SU-DHL-6 (cell line): ENCODE results near the gene TP73.

Experiments
- H2AFZ ChIP-seq: fragments of 200-600 bp; sonication (generic); 2 replicates; pipeline ENCODE4 v1.6.1; 2014; ENCODE audit warnings: low read depth, mild to moderate bottlenecking, moderate library complexity, mixed read lengths, antibody characterized with exemption, low read length; ENCODE audit not compliant: severe bottlenecking
- H3F3A ChIP-seq: fragments of 200-600 bp; shearing (Covaris generic); 2 replicates; pipeline ENCODE4 v1.6.0; 2016; ENCODE audit warnings: antibody characterized with exemption, mild to moderate bottlenecking; ENCODE audit not compliant: insufficient read depth
- H3K27ac ChIP-seq: fragments of 200-600 bp; sonication (generic); 2 replicates; pipeline ENCODE4 v1.5.1; 2016; ENCODE audit warnings: low read depth, mild to moderate bottlenecking, low read length, moderate library complexity, mixed read lengths
- H3K27me3 ChIP-seq: fragments of 200-600 bp; sonication (generic), shearing (Covaris generic); 2 replicates; pipeline ENCODE4 v1.6.0; 2014; ENCODE audit warnings: mild to moderate bottlenecking, low read length
- H3K36me3 ChIP-seq: fragments of 200-600 bp; sonication (generic); 2 replicates; pipeline ENCODE4 v1.6.1; 2014; ENCODE audit warnings: mild to moderate bottlenecking, low read length, mixed read lengths
- H3K4me2 ChIP-seq: fragments of 300-600, 200-600 bp; shearing (Covaris generic), sonication (generic); 2 replicates; pipeline ENCODE4 v1.6.0; 2014; ENCODE audit warnings: low read length, low read depth, mild to moderate bottlenecking; ENCODE audit not compliant: poor library complexity, severe bottlenecking
- H3K4me3 ChIP-seq: fragments of 200-600 bp; sonication (generic); 2 replicates; pipeline ENCODE4 v1.5.1; 2014; ENCODE audit warnings: antibody characterized with exemption, low read length, mild to moderate bottlenecking, mixed read lengths; ENCODE audit not compliant: insufficient read depth, poor library complexity, severe bottlenecking
- H3K79me2 ChIP-seq: fragments of 200-600 bp; sonication (generic); 2 replicates; pipeline ENCODE4 v1.6.1; 2014; ENCODE audit warnings: mild to moderate bottlenecking, low read length, moderate library complexity; ENCODE audit not compliant: insufficient read depth
- H3K9ac ChIP-seq: fragments of 200-600 bp; sonication (generic); 2 replicates; pipeline ENCODE4 v1.7.0; 2014; ENCODE audit warnings: mild to moderate bottlenecking, low read length
- H3K9me2 ChIP-seq: fragments of 200-600 bp; sonication (generic); replicated peaks from 2 replicates; pipeline ENCODE4 v1.6.1; 2014; ENCODE audit warnings: low read length; ENCODE audit not compliant: insufficient read depth
- H3K9me3 ChIP-seq: fragments of 200-600 bp; sonication (generic); 2 replicates; pipeline ENCODE4 v1.6.1; 2014; ENCODE audit warnings: low read length, mixed read lengths; ENCODE audit not compliant: insufficient read depth
- H4K20me1 ChIP-seq: fragments of 200-600 bp; sonication (generic); 2 replicates; pipeline ENCODE4 v1.6.1; 2014; ENCODE audit warnings: low read depth, mild to moderate bottlenecking, antibody characterized with exemption, low read length, moderate library complexity, mixed read lengths
- CTCF ChIP-seq: fragments of 200-600 bp; sonication (generic); IDR thresholded peaks from one replicate; pipeline ENCODE4 v1.5.1; 2017; ENCODE audit warnings: antibody characterized with exemption, mild to moderate bottlenecking, low read length, moderate library complexity; ENCODE audit not compliant: insufficient read depth, poor library complexity, severe bottlenecking
- EZH2phosphoT487 ChIP-seq: fragments of 200-600 bp; sonication (generic), shearing (Covaris generic); conservative IDR thresholded peaks from 2 replicates; pipeline ENCODE4 v1.6.1; 2018; ENCODE audit warnings: mild to moderate bottlenecking, antibody characterized with exemption, low read length, moderate library complexity, mixed read lengths

The TP73 gene

GRCh38 chr1:3727042-3727824 is 74.9 kb downstream of the TP73 start:
- TF ChIP-seq CTCF = peak; percentile 11
- TF ChIP-seq EZH2phosphoT487 = no peak
- Histone ChIP-seq H3K36me3 (no peaks in the 10 kb centered on the region), H3K9me3 (no peaks in the 10 kb centered on the region), H3F3A (no peaks in the 10 kb centered on the region), H3K9ac (no peak overlapping the region), H3K79me2 (no peaks in the 10 kb centered on the region), H3K27me3 (no peaks in the 10 kb centered on the region), H2AFZ (no peak overlapping the region), H3K4me2 (no peak overlapping the region), H3K4me3 (no peak overlapping the region), H3K27ac (no peak overlapping the region), H4K20me1 (no peaks in the 10 kb centered on the region), H3K9me2 (no peaks in the 10 kb centered on the region)

GRCh38 chr1:3727825-3728776 is 75.8 kb downstream of the TP73 start:
- H3K9me2 ChIP-seq = no peaks in the 10 kb centered on the region
- TF ChIP-seq CTCF = no peak
- no peak for TF ChIP-seq EZH2phosphoT487

GRCh38 chr1:3729594-3730542 is 77.6 kb downstream of the TP73 start:
- Histone ChIP-seq H3K27me3 (no peaks in the 10 kb centered on the region), H3K79me2 (no peaks in the 10 kb centered on the region), H3K27ac (no peak overlapping the region), H3K36me3 (no peaks in the 10 kb centered on the region), H2AFZ (no peak overlapping the region), H3K9ac (no peak overlapping the region), H3K9me2 (no peaks in the 10 kb centered on the region), H3K4me2 (no peak overlapping the region), H3K9me3 (no peaks in the 10 kb centered on the region), H4K20me1 (no peaks in the 10 kb centered on the region), H3K4me3 (no peak overlapping the region), H3F3A (no peaks in the 10 kb centered on the region)
- no peak for TF ChIP-seq CTCF
- no peak for TF ChIP-seq EZH2phosphoT487

More at GRCh38 chr1:3727825-3728776, 75.8 kb downstream of the TP73 start:
- Histone ChIP-seq H3K4me3 (no peak overlapping the region), H3K9ac (no peak overlapping the region), H3K27ac (no peak overlapping the region), H2AFZ (no peak overlapping the region), H3K79me2 (no peaks in the 10 kb centered on the region), H3K36me3 (no peaks in the 10 kb centered on the region), H3F3A (no peaks in the 10 kb centered on the region), H4K20me1 (no peaks in the 10 kb centered on the region), H3K4me2 (no peak overlapping the region), H3K9me3 (no peaks in the 10 kb centered on the region), H3K27me3 (no peaks in the 10 kb centered on the region)
